Measurements from ENCODE around the gene BSDC1. TPM values are rescaled to one million over a fixed set of nuclear protein-coding genes. Genes with fewer than 3 reads are reported as not detected.

Gene BSDC1
- total and polyA plus RNA-seq, 4 experiments from 2014 or later, result 29.7 to 112 (median 76.1) TPM

DNA sequence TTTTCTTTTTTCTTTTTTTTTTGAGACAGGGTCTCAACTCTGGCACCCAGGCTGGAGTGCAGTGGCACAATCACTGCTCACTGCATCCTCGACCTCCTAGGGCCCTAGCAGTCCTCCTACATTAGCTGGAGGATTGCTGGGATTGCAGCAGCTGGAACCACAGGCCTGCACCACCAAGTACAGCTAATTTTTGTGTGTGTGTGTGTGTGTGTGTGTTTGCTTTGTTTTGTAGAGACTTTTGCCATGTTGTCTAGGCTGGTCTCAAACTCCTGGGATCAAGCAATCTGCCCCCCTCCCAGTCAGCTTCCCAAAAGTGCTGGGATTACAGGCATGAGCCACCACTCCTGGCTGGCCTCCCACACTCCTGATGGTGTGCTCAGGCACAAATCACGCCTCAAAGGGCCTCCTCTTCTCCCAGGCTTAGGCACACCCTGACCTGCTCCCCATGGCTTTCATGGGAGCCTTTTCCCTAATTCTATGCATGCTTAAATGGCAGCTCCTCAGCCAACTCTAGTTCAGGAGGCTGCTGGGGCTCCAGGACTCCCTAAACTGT, 41.3 kb downstream of the BSDC1 start:
- peaks cover 37% of the 10 kb centered on the region for H3K4me1 ChIP-seq (ENCODE audit: insufficient read depth, low read length)
- no peak overlapping the region for H3K27ac ChIP-seq (ENCODE audit: low read depth, low read length)
- H3K27me3 Mint-ChIP-seq, result no peaks in the 10 kb centered on the region
- no peak overlapping the region for H3K4me3 ChIP-seq (ENCODE audit: low read length in 2 of 2)
- POLR2A ChIA-PET (ENCODE audit: partially characterized antibody), result interaction anchor here (1.4 to 12.7 kb wide), 6 partner anchors 16 to 147 kb away, joined by 3 to 173 read pairs (median 11); partner anchors contain the start of genes HDAC1, IQCC, LCK and MARCKSL1
- peak in 1 of 5 donors; percentile 30 for DNase-seq
- H3K27me3 ChIP-seq (ENCODE audit: insufficient read depth, low read length), result no peaks in the 10 kb centered on the region
- CTCF ChIA-PET (ENCODE audit: partially characterized antibody), result interaction anchor here (1.0 to 3.5 kb wide), 6 partner anchors 12 to 137 kb away, joined by 3 to 10 read pairs (median 4); partner anchors contain the start of gene MARCKSL1
- no peaks in the 10 kb centered on the region for H3K9me3 ChIP-seq (ENCODE audit: control insufficient read depth in 1 of 2, low read length in 2 of 2)
- H3K36me3 ChIP-seq (ENCODE audit: insufficient read depth, low read length), result no peaks in the 10 kb centered on the region
- peak overlapping the region; percentile 45 to 86 (median 75) for H3K4me3 Mint-ChIP-seq
- no peaks in the 10 kb centered on the region for H3K36me3 Mint-ChIP-seq
- peaks cover 21 to 55% (median 36%) of the 10 kb centered on the region in 4 donors for H3K4me1 Mint-ChIP-seq
- H3K9me3 Mint-ChIP-seq, result peaks cover 0 to 1% (median 0%) of the 10 kb centered on the region in 8 donors
- intact Hi-C loops (cut with micrococcal nuclease), result no loop called here
- H3K27ac Mint-ChIP-seq, result peak overlapping the region in 4 of 7 donors; percentile 43 to 72 (median 54)

DNA sequence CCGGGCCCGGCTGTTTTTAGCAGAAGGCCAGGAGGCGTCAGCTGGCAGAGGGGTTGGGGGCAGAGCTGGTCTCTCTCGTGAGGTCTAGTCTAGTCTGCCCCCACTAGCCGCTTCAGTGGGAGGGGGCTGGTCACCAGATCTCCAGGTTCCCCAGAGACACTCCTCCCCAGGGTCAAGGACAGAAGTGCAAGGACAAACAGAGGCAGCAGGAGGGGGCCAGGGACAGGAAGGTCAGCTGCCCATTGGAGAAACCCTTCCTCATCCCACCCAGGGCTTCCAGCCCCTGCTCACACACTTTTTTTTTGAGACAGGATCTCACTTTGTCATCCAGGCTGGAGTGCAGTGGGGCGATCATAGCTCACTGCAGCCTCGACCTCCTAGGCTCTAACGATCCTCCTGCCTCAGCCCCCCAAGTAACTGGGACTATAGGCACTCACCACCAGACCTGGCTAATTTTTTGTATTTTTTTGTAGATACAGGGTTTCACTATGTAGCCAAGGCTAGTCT, 41.9 kb downstream of the BSDC1 start:
- H3K27ac Mint-ChIP-seq, result peak overlapping the region; percentile 10 to 72 (median 59)
- peaks cover 21 to 56% (median 37%) of the 10 kb centered on the region in 4 donors for H3K4me1 Mint-ChIP-seq
- intact Hi-C loops (cut with micrococcal nuclease), result no loop called here

DNA sequence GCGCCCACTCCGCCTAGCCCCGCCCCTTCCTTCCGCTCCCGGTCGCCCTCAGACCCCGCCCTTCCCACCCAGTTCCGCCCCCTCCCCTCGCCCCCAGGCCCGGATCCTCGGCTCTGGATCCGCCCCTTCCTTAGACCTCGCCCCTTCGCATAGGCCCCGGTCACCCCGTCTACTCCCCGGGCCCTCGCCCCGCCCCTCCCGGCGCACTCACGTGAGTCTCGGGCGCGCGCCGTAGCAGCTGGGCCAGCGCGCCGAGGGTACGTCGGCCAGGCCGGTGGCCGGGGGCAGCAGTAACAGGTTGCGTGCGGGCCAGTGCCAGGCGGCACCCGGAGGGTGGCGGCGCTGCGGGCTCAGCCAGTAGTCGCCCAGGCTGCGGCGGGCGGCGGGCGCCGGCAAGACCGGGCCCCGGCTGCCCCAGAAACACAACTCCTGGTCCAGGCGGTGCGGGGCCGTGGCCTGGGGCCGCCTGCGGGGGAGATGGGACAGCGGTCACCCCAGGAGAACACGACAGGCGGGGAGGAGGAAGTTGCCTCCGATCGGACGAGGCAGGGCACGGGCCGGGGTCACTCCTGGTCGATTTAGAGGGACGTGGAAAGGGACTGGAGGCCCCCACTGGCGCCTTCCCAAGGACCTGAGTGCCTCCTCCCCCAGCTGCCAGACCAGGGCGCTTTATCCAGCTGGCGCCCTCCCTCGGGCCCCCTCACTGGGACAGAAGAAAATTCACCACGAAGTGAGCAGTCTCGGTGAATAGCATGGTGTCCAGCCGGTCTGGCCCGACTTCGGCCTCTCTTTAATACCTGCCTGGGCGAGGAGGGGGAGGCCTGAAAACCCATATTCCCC, 42.6 kb downstream of the BSDC1 start:
- ChIA-PET POLR2A (ENCODE audit: partially characterized antibody) (interaction anchor here (1.0 to 12.7 kb wide), 19 partner anchors 9 to 243 kb away, joined by 3 to 173 read pairs (median 5); partner anchors contain the start of genes BSDC1, HDAC1, IQCC and KPNA6), CTCF (ENCODE audit: partially characterized antibody) (interaction anchor here (1.1 to 3.5 kb wide), 10 partner anchors 11 to 136 kb away, joined by 3 to 10 read pairs (median 5); partner anchors contain the start of genes BSDC1, HDAC1 and MARCKSL1)
- Mint-ChIP-seq H3K27me3 (no peaks in the 10 kb centered on the region), H3K4me3 (peak overlapping the region; percentile 71 to 90 (median 82)), H3K27ac (peak overlapping the region; percentile 86 to 97 (median 92)), H3K9me3 (peaks cover 0 to 1% (median 0%) of the 10 kb centered on the region in 8 donors), H3K4me1 (peaks cover 22 to 62% (median 39%) of the 10 kb centered on the region in 4 donors), H3K36me3 (no peaks in the 10 kb centered on the region)
- intact Hi-C loops (cut with micrococcal nuclease), result loop anchor here (1.0 to 2.0 kb wide), 4 partner anchors 15 to 111 kb away; partner anchors contain the start of genes BSDC1, HDAC1 and MARCKSL1
- Histone ChIP-seq H3K36me3 (ENCODE audit: insufficient read depth, low read length) (no peaks in the 10 kb centered on the region), H3K27me3 (ENCODE audit: insufficient read depth, low read length) (no peaks in the 10 kb centered on the region), H3K4me1 (ENCODE audit: insufficient read depth, low read length) (peaks cover 39% of the 10 kb centered on the region), H3K4me3 (ENCODE audit: low read length in 2 of 2) (peak overlapping the region; percentile 52 to 65), H3K9me3 (ENCODE audit: control insufficient read depth in 1 of 2, low read length in 2 of 2) (no peaks in the 10 kb centered on the region), H3K27ac (ENCODE audit: low read depth, low read length) (peak overlapping the region; percentile 71)
- DNase-seq, result peak; percentile 90 to 94 (median 91)

More for the DNA sequence above, 41.9 kb downstream of the BSDC1 start:
- H3K4me3 ChIP-seq (ENCODE audit: low read length in 2 of 2), result peak overlapping the region in 1 of 2 donors; percentile 65
- CTCF ChIA-PET (ENCODE audit: partially characterized antibody), result interaction anchor here (1.0 to 3.5 kb wide), 7 partner anchors 12 to 137 kb away, joined by 3 to 10 read pairs (median 4); partner anchors contain the start of gene MARCKSL1
- no peaks in the 10 kb centered on the region for H3K27me3 ChIP-seq (ENCODE audit: insufficient read depth, low read length)
- Mint-ChIP-seq H3K27me3 (no peaks in the 10 kb centered on the region), H3K4me3 (peak overlapping the region; percentile 64 to 86 (median 75)), H3K36me3 (no peaks in the 10 kb centered on the region), H3K9me3 (peaks cover 0 to 1% (median 0%) of the 10 kb centered on the region in 8 donors)
- no peaks in the 10 kb centered on the region for H3K36me3 ChIP-seq (ENCODE audit: insufficient read depth, low read length)
- POLR2A ChIA-PET (ENCODE audit: partially characterized antibody), result interaction anchor here (1.1 to 12.7 kb wide), 12 partner anchors 8 to 172 kb away, joined by 3 to 173 read pairs (median 8); partner anchors contain the start of genes HDAC1, IQCC, LCK and MARCKSL1
- no peaks in the 10 kb centered on the region for H3K9me3 ChIP-seq (ENCODE audit: control insufficient read depth in 1 of 2, low read length in 2 of 2)
- H3K27ac ChIP-seq (ENCODE audit: low read depth, low read length), result peak overlapping the region; percentile 71
- peaks cover 37% of the 10 kb centered on the region for H3K4me1 ChIP-seq (ENCODE audit: insufficient read depth, low read length)
- no peak for DNase-seq

DNA sequence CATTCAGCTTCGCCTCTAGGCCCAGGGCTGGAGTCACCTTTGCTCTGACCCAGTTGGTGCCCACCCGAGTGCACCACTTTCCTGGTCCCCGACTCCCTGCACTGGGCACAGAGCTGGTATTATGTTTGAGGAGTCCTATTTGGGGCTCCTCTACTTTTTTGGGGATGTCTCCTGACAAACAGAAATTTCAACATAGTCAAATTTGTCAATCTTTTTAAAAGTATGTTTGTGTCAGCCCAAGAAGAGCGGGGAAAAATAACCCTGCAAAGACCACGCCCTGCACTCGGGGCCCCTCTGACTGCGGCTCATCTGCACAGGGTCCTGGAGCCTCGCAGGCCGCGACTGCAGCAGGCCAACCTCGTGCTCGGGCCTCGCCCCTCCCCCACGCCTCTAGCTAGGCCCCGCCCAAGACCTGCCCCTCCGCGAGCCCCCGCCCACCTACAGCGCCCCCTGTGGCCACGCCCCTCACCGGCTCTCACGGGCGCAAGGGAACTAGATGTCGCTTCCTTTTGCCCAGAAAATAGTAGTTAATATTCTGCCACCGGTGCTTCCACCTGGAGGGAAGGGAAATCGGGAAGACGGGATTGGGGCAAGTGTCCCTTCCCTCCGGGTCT, 43.3 kb downstream of the BSDC1 start:
- Mint-ChIP-seq H3K4me3 (peak overlapping the region; percentile 66 to 90 (median 82)), H3K27ac (peak overlapping the region; percentile 86 to 97 (median 92)), H3K9me3 (peaks cover 0 to 1% (median 0%) of the 10 kb centered on the region in 8 donors), H3K4me1 (peaks cover 23 to 69% (median 45%) of the 10 kb centered on the region in 4 donors), H3K36me3 (no peaks in the 10 kb centered on the region), H3K27me3 (no peaks in the 10 kb centered on the region)
- peak in 2 of 5 donors; percentile 80 to 87 for DNase-seq
- Histone ChIP-seq H3K36me3 (ENCODE audit: insufficient read depth, low read length) (no peaks in the 10 kb centered on the region), H3K4me3 (ENCODE audit: low read length in 2 of 2) (peak overlapping the region in 1 of 2 donors; percentile 65), H3K27me3 (ENCODE audit: insufficient read depth, low read length) (no peaks in the 10 kb centered on the region), H3K4me1 (ENCODE audit: insufficient read depth, low read length) (peaks cover 46% of the 10 kb centered on the region), H3K27ac (ENCODE audit: low read depth, low read length) (no peak overlapping the region), H3K9me3 (ENCODE audit: control insufficient read depth in 1 of 2, low read length in 2 of 2) (no peaks in the 10 kb centered on the region)
- CTCF ChIA-PET (ENCODE audit: partially characterized antibody), result interaction anchor here (1.2 to 3.5 kb wide), 6 partner anchors 11 to 135 kb away, joined by 4 to 10 read pairs (median 6); partner anchors contain the start of genes BSDC1, HDAC1 and MARCKSL1
- POLR2A ChIA-PET (ENCODE audit: partially characterized antibody), result interaction anchor here (1.0 to 12.7 kb wide), 17 partner anchors 9 to 243 kb away, joined by 3 to 173 read pairs (median 6); partner anchors contain the start of genes BSDC1, HDAC1, KPNA6 and LCK
- intact Hi-C loops (cut with micrococcal nuclease), result loop anchor here (1.0 to 2.0 kb wide), 4 partner anchors 15 to 110 kb away; partner anchors contain the start of genes BSDC1, HDAC1 and MARCKSL1

- peak overlapping the region in 5 of 7 donors; percentile 17 to 85 (median 44) for H3K27ac Mint-ChIP-seq
- POLR2A ChIA-PET (ENCODE audit: partially characterized antibody), result interaction anchor here (0.8 to 12.7 kb wide), 5 partner anchors 13 to 109 kb away, joined by 3 to 173 read pairs (median 4); partner anchors contain the start of genes LCK and MARCKSL1
- peak overlapping the region; percentile 15 to 67 (median 54) for H3K4me3 Mint-ChIP-seq
- no peak for DNase-seq
- peaks cover 0 to 1% (median 0%) of the 10 kb centered on the region in 8 donors for H3K9me3 Mint-ChIP-seq
- intact Hi-C loops (cut with micrococcal nuclease), result no loop called here
- no peak overlapping the region for H3K27ac ChIP-seq (ENCODE audit: low read depth, low read length)
- H3K4me1 ChIP-seq (ENCODE audit: insufficient read depth, low read length), result peaks cover 56% of the 10 kb centered on the region
- CTCF ChIA-PET (ENCODE audit: partially characterized antibody), result interaction anchor here (2.4 kb wide), 1 partner anchor 14 kb away, joined by 7 read pairs; the partner anchor contains the start of gene MARCKSL1
- no peaks in the 10 kb centered on the region for H3K9me3 ChIP-seq (ENCODE audit: control insufficient read depth in 1 of 2, low read length in 2 of 2)
- no peaks in the 10 kb centered on the region for H3K36me3 Mint-ChIP-seq
- no peaks in the 10 kb centered on the region for H3K36me3 ChIP-seq (ENCODE audit: insufficient read depth, low read length)
- H3K4me1 Mint-ChIP-seq, result peaks cover 29 to 72% (median 55%) of the 10 kb centered on the region in 4 donors
- H3K27me3 ChIP-seq (ENCODE audit: insufficient read depth, low read length), result no peaks in the 10 kb centered on the region
- H3K4me3 ChIP-seq (ENCODE audit: low read length in 2 of 2), result no peak overlapping the region
- no peaks in the 10 kb centered on the region for H3K27me3 Mint-ChIP-seq
Observed at GRCh38 chr1:32349211-32349708, 45.0 kb downstream of the BSDC1 start.
